Measurements from ENCODE around the gene ILDR2. TPM values are rescaled to one million over a fixed set of nuclear protein-coding genes. Genes with fewer than 3 reads are reported as not detected.

The ILDR2 gene
- total RNA-seq = 1.3 to 2.7 TPM (median 1.5 TPM) in 3 replicates
- long read RNA-seq = 0 reads

- no peak for DNase-seq (ENCODE audit: low spot score)
- peaks cover 58% of the 10 kb centered on the region for H3K27me3 Mint-ChIP-seq (ENCODE audit: low read depth)
Observed at GRCh38 chr1:166975361-166976129, at the start of gene ILDR2. TSS of gene ILDR2 (minus strand) at chr1:166975540. CDS start at chr1:166975268, 272 bp downstream.

DNA sequence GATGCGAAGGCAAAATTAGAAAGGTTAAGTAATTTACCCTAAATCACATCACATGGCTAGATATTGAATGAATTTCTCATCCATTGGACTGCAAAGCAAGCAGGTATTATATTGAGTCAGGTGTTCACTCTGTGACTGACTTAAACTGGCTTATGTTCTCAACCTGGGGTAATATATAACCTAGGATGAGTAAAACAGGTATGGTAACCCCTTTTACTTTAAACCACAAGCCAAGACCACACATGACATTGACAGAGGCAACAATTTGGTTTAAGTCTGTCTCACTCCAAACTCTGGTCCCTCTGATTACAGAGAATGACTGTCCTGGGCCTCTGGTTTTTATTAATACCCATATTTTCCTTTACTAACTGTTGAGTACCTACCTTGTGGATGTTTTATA, 47.0 kb upstream of the ILDR2 start:
- no peaks in the 10 kb centered on the region for H3K4me1 Mint-ChIP-seq (ENCODE audit: low read depth)
- peaks cover 4% of the 10 kb centered on the region for H3K36me3 Mint-ChIP-seq (ENCODE audit: low read depth)
- H3K27me3 Mint-ChIP-seq (ENCODE audit: low read depth) = peaks cover 39% of the 10 kb centered on the region
- no peak for DNase-seq (ENCODE audit: low spot score)
- peaks cover 18% of the 10 kb centered on the region for H3K9me3 Mint-ChIP-seq (ENCODE audit: low read depth)
- no peak overlapping the region for H3K27ac Mint-ChIP-seq (ENCODE audit: unreplicated experiment)
- H3K4me3 Mint-ChIP-seq (ENCODE audit: unreplicated experiment) = no peak overlapping the region
- TF ChIP-seq, protein P1, sequence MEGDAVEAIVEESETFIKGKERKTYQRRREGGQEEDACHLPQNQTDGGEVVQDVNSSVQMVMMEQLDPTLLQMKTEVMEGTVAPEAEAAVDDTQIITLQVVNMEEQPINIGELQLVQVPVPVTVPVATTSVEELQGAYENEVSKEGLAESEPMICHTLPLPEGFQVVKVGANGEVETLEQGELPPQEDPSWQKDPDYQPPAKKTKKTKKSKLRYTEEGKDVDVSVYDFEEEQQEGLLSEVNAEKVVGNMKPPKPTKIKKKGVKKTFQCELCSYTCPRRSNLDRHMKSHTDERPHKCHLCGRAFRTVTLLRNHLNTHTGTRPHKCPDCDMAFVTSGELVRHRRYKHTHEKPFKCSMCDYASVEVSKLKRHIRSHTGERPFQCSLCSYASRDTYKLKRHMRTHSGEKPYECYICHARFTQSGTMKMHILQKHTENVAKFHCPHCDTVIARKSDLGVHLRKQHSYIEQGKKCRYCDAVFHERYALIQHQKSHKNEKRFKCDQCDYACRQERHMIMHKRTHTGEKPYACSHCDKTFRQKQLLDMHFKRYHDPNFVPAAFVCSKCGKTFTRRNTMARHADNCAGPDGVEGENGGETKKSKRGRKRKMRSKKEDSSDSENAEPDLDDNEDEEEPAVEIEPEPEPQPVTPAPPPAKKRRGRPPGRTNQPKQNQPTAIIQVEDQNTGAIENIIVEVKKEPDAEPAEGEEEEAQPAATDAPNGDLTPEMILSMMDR (IDR thresholded peaks at IDR 0.05) = no peak

More at GRCh38 chr1:166975361-166976129, at the start of gene ILDR2:
- H3K4me3 Mint-ChIP-seq (ENCODE audit: unreplicated experiment) = peak within 1 kb of the TSS; percentile 68
- peaks cover 21% of the 10 kb centered on the region for H3K4me1 Mint-ChIP-seq (ENCODE audit: low read depth)
- H3K27ac Mint-ChIP-seq (ENCODE audit: unreplicated experiment) = no peak within 1 kb of the TSS
- H3K9me3 Mint-ChIP-seq (ENCODE audit: low read depth) = no peaks in the 10 kb centered on the region
- H3K36me3 Mint-ChIP-seq (ENCODE audit: low read depth) = no peaks in the 10 kb centered on the region
- TF ChIP-seq, protein P1 (IDR thresholded peaks at IDR 0.05) = peak; percentile 53

GRCh38 chr1:167016100-167016750, 40.9 kb upstream of the ILDR2 start:
- no peaks in the 10 kb centered on the region for H3K4me1 Mint-ChIP-seq (ENCODE audit: low read depth)
- TF ChIP-seq, protein P1 (IDR thresholded peaks at IDR 0.05) = no peak
- no peaks in the 10 kb centered on the region for H3K9me3 Mint-ChIP-seq (ENCODE audit: low read depth)

DNA sequence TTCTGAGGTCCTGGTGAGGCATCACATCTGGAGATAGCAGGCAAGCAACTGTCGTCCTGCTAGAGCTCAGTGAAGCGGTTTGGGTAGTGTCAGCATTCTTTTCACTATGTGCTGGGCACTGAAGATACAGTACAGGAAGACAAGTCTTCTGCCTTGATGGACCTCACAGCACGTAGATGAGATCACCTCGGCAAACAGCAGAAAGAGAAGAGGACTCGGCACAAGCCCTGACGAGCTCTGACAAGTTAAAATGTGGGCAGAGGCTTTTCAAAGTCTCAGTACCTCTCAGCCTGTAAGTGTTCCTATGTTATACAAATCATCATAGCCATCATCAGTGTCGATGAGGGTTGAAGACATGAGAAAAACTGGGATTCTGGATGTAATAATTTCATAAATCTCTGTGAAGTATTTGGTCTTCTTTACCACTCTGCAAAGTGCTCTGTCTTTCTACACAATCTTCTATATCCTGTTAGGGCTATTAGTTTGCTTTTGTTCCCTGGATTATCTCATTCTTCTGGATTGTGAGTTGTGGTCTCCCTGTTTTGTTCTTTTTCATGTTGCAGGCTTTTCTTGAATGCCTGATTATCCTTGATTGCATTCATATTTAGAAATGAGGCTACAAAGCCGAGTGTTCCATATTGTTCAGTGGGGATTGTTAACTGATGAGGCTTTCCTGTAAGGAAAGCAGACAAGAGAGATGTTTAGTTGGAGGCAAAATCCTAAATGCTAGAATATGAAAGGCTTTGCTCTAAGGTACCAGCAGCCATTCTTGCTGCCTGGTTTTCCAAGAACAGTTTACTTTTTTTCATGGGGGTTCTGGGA, 38.0 kb upstream of the ILDR2 start:
- H3K4me3 Mint-ChIP-seq (ENCODE audit: unreplicated experiment) = no peak overlapping the region
- no peaks in the 10 kb centered on the region for H3K4me1 Mint-ChIP-seq (ENCODE audit: low read depth)
- H3K36me3 Mint-ChIP-seq (ENCODE audit: low read depth) = peaks cover 1% of the 10 kb centered on the region
- H3K9me3 Mint-ChIP-seq (ENCODE audit: low read depth) = peaks cover 7% of the 10 kb centered on the region
- no peak overlapping the region for H3K27ac Mint-ChIP-seq (ENCODE audit: unreplicated experiment)
- H3K27me3 Mint-ChIP-seq (ENCODE audit: low read depth) = peaks cover 67% of the 10 kb centered on the region
- TF ChIP-seq, protein P1 (IDR thresholded peaks at IDR 0.05) = no peak
- no peak for DNase-seq (ENCODE audit: low spot score)

More at GRCh38 chr1:167016100-167016750, 40.9 kb upstream of the ILDR2 start:
- DNase-seq (ENCODE audit: low spot score) = no peak
- Mint-ChIP-seq H3K36me3 (ENCODE audit: low read depth) (peaks cover 6% of the 10 kb centered on the region), H3K27me3 (ENCODE audit: low read depth) (peaks cover 52% of the 10 kb centered on the region), H3K27ac (ENCODE audit: unreplicated experiment) (no peak overlapping the region), H3K4me3 (ENCODE audit: unreplicated experiment) (no peak overlapping the region)

- H3K4me3 Mint-ChIP-seq (ENCODE audit: unreplicated experiment) = no peak overlapping the region
- H3K27me3 Mint-ChIP-seq (ENCODE audit: low read depth) = peaks cover 71% of the 10 kb centered on the region
- TF ChIP-seq, protein P1 (IDR thresholded peaks at IDR 0.05) = no peak
- H3K4me1 Mint-ChIP-seq (ENCODE audit: low read depth) = no peaks in the 10 kb centered on the region
- no peak overlapping the region for H3K27ac Mint-ChIP-seq (ENCODE audit: unreplicated experiment)
- DNase-seq (ENCODE audit: low spot score) = no peak
- peaks cover 7% of the 10 kb centered on the region for H3K9me3 Mint-ChIP-seq (ENCODE audit: low read depth)
- peaks cover 1% of the 10 kb centered on the region for H3K36me3 Mint-ChIP-seq (ENCODE audit: low read depth)
Observed at GRCh38 chr1:167012570-167012969, 37.2 kb upstream of the ILDR2 start.
